Calu3 (cell line): ENCODE measurements around the gene PPP1R14B. TPM values are rescaled to one million over a fixed set of nuclear protein-coding genes. Genes with fewer than 3 reads are reported as not detected.

ENCODE experiments used
- BruUV-seq: library from RNA; stranded (reverse); fragments of 400-500 nt; replicated peaks from 2 replicates; lab custom pipeline; 2021; lab: Mats Ljungman, UMichigan
- CTCF ChIA-PET: fragments of 300-600 bp; sonication (Branson Sonifier 250); formaldehyde crosslinking; loops from one replicate; lab custom pipeline; 2022; ENCODE audit warnings: antibody characterized with exemption; lab: Charles Lee
- DNase-seq: peaks from one replicate; pipeline ENCODE4 v3.0.0; 2022
- H3K27ac Mint-ChIP-seq: one replicate; pipeline ENCODE4 v1.8.0; 2022; ENCODE audit warnings: mixed read lengths; ENCODE audit not compliant: unreplicated experiment
- H3K27me3 Mint-ChIP-seq: one replicate; pipeline ENCODE4 v1.8.0; 2022; ENCODE audit warnings: mixed read lengths; ENCODE audit not compliant: unreplicated experiment
- H3K36me3 Mint-ChIP-seq: one replicate; pipeline ENCODE4 v1.8.0; 2022; ENCODE audit warnings: mild to moderate bottlenecking, moderate library complexity, mixed read lengths; ENCODE audit not compliant: insufficient read depth, unreplicated experiment
- H3K4me1 Mint-ChIP-seq: one replicate; pipeline ENCODE4 v1.8.0; 2022; ENCODE audit warnings: mild to moderate bottlenecking, low read depth, mixed read lengths; ENCODE audit not compliant: unreplicated experiment
- H3K4me3 Mint-ChIP-seq: one replicate; pipeline ENCODE4 v1.8.0; 2022; ENCODE audit warnings: mild to moderate bottlenecking, low read depth, moderate library complexity, mixed read lengths; ENCODE audit not compliant: unreplicated experiment
- H3K9me3 Mint-ChIP-seq: one replicate; pipeline ENCODE4 v1.8.0; 2022; ENCODE audit warnings: low read depth, mixed read lengths; ENCODE audit not compliant: unreplicated experiment
- CTCF ChIP-seq: fragments of 200-600 bp; IDR thresholded peaks from one replicate; pipeline ENCODE4 v1.8.0; 2022; ENCODE audit warnings: antibody characterized with exemption; ENCODE audit not compliant: unreplicated experiment
- intact Hi-C: fragments of 100-400 bp; cut with micrococcal nuclease; formaldehyde crosslinking; loops from one replicate; pipeline ENCODE4 v1.10.0; 2022; ENCODE audit not compliant: unreplicated experiment
- total RNA-seq: library from RNA; stranded (reverse); gene quantifications from 2 replicates; pipeline ENCODE4 v1.2.3, GENCODE V29; 2022

The PPP1R14B gene
- total RNA-seq, 1 experiment from 2014 or later, result 334 TPM

GRCh38 chr11:64202992-64203391, 43.8 kb downstream of the PPP1R14B start:
- Mint-ChIP-seq H3K27me3 (no peaks in the 10 kb centered on the region), H3K9me3 (no peaks in the 10 kb centered on the region), H3K27ac (no peak overlapping the region), H3K4me3 (no peak overlapping the region), H3K4me1 (peaks cover 9% of the 10 kb centered on the region), H3K36me3 (peaks cover 85% of the 10 kb centered on the region)
- TF ChIP-seq CTCF, result no peak
- intact Hi-C loops, result no loop called here
- no peak for DNase-seq
- CTCF ChIA-PET, result no interaction called here
- BruUV-seq, result no TSS peak

GRCh38 chr11:64201543-64201942, 45.2 kb downstream of the PPP1R14B start:
- H3K4me3 Mint-ChIP-seq, result no peak overlapping the region
- DNase-seq, result no peak
- H3K27ac Mint-ChIP-seq, result peak overlapping the region; percentile 54
- intact Hi-C loops, result no loop called here
- CTCF ChIA-PET, result no interaction called here
- no TSS peak for BruUV-seq
- H3K36me3 Mint-ChIP-seq, result peaks cover 93% of the 10 kb centered on the region
- no peaks in the 10 kb centered on the region for H3K27me3 Mint-ChIP-seq
- H3K9me3 Mint-ChIP-seq, result no peaks in the 10 kb centered on the region
- TF ChIP-seq CTCF, result no peak
- H3K4me1 Mint-ChIP-seq, result peaks cover 9% of the 10 kb centered on the region

GRCh38 chr11:64198511-64198910, 48.2 kb downstream of the PPP1R14B start:
- intact Hi-C loops, result no loop called here
- no peak overlapping the region for H3K27ac Mint-ChIP-seq
- H3K4me3 Mint-ChIP-seq, result no peak overlapping the region
- BruUV-seq, result no TSS peak
- DNase-seq, result no peak
- CTCF ChIA-PET, result interaction anchor here (0.7 kb wide), 1 partner anchor 27 kb away, joined by 4 read pairs; no protein-coding TSS in a partner anchor
- no peaks in the 10 kb centered on the region for H3K27me3 Mint-ChIP-seq
- TF ChIP-seq CTCF, result no peak
- peaks cover 93% of the 10 kb centered on the region for H3K36me3 Mint-ChIP-seq
- H3K9me3 Mint-ChIP-seq, result no peaks in the 10 kb centered on the region
- H3K4me1 Mint-ChIP-seq, result peaks cover 5% of the 10 kb centered on the region

GRCh38 chr11:64196626-64197025, 50.1 kb downstream of the PPP1R14B start:
- no TSS peak for BruUV-seq
- Mint-ChIP-seq H3K27ac (no peak overlapping the region), H3K9me3 (no peaks in the 10 kb centered on the region), H3K36me3 (peaks cover 82% of the 10 kb centered on the region), H3K4me1 (no peaks in the 10 kb centered on the region), H3K4me3 (no peak overlapping the region), H3K27me3 (no peaks in the 10 kb centered on the region)
- intact Hi-C loops, result no loop called here
- no peak for TF ChIP-seq CTCF
- CTCF ChIA-PET, result no interaction called here
- no peak for DNase-seq

Other genes starting within 250 kb of the PPP1R14B start
- 0.09 and 0.10 TPM in 2 replicates for gene FLRT1, start 211.0 kb downstream of the PPP1R14B start, total RNA-seq
- gene MACROD1, start 80.8 kb downstream of the PPP1R14B start, total RNA-seq, result 35.7 and 38.0 TPM in 2 replicates
- gene STIP1, start 60.8 kb downstream of the PPP1R14B start, total RNA-seq, result 344 and 391 TPM in 2 replicates
- 16.6 and 18.6 TPM in 2 replicates for gene FERMT3, start 40.2 kb downstream of the PPP1R14B start, total RNA-seq
- gene TRPT1, start 20.8 kb downstream of the PPP1R14B start, total RNA-seq, result 43.1 TPM in 2 replicates
- 58.7 and 63.6 TPM in 2 replicates for gene NUDT22, start 20.7 kb downstream of the PPP1R14B start, total RNA-seq
- 26.6 and 28.0 TPM in 2 replicates for gene DNAJC4, start 16.4 kb downstream of the PPP1R14B start, total RNA-seq
- gene VEGFB, start 12.4 kb downstream of the PPP1R14B start, total RNA-seq, result 88.8 and 91.5 TPM in 2 replicates
- 87.4 and 91.3 TPM in 2 replicates for gene FKBP2, start 5.8 kb downstream of the PPP1R14B start, total RNA-seq
- 35.9 and 39.5 TPM in 2 replicates for gene PLCB3, start 4.6 kb upstream of the PPP1R14B start, total RNA-seq
- 30.2 and 33.6 TPM in 2 replicates for gene BAD, start 37.7 kb upstream of the PPP1R14B start, total RNA-seq
- 33.3 and 37.0 TPM in 2 replicates for gene GPR137, start 38.9 kb upstream of the PPP1R14B start, total RNA-seq
- not detected in 2 replicates for gene KCNK4, start 44.4 kb upstream of the PPP1R14B start, total RNA-seq
- 0.85 TPM in 1 of 2 replicates, not detected in the other for gene CATSPERZ, start 53.4 kb upstream of the PPP1R14B start, total RNA-seq
- 53.4 and 59.7 TPM in 2 replicates for gene ESRRA, start 58.6 kb upstream of the PPP1R14B start, total RNA-seq
- gene TRMT112, start 70.6 kb upstream of the PPP1R14B start, total RNA-seq, result 197 and 211 TPM in 2 replicates
- 165 TPM in 2 replicates for gene PRDX5, start 71.2 kb upstream of the PPP1R14B start, total RNA-seq
- gene CCDC88B, start 93.3 kb upstream of the PPP1R14B start, total RNA-seq, result 7.6 and 8.2 TPM in 2 replicates
- 46.0 and 56.5 TPM in 2 replicates for gene RPS6KA4, start 112.2 kb upstream of the PPP1R14B start, total RNA-seq